Gastroesophageal sphincter (tissue), 3 donors: ENCODE measurements around the gene CNTN5.

Source experiments
- CTCF ChIP-seq, 4 experiments: fragments of 200-600 bp in 2 of 4; fragments of 450-650 bp in 2 of 4; sonication (generic) in 1 of 4; IDR thresholded peaks; one replicate each; pipeline ENCODE4 v1.5.1; 2017 to 2019; ENCODE audit warnings: antibody characterized with exemption in 4 of 4, mild to moderate bottlenecking in 2 of 4, moderate library complexity in 2 of 4
- POLR2A ChIP-seq, 2 donors: fragments of 450-650 bp; IDR thresholded peaks; one replicate each; pipeline ENCODE4 v1.6.1; 2017; ENCODE audit warnings: antibody characterized with exemption in 2 of 2, mild to moderate bottlenecking in 2 of 2, moderate library complexity in 1 of 2
- POLR2AphosphoS5 ChIP-seq: sonication (generic); formaldehyde crosslinking; IDR thresholded peaks from one replicate; pipeline ENCODE4 v1.6.1; 2017; ENCODE audit warnings: antibody characterized with exemption

DNA sequence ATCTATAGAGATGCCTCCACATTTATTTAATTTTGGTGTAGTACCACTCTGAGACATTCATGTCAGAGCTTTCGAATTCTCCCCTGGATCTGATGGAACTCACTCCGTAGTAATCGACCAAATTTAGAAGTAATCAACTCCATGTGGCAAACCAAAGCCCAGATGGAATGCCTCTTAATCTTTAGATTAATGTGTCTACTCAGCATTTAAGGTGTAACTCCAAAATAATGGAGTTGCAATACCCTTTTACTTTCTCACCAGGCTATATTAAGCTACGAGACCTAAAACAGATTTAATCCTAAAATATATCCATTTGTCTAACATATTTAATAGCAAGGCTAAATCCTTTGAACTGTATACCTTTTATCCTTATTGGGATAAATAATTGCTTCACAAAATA, 473.3 kb downstream of the CNTN5 start:
- TF ChIP-seq CTCF (IDR thresholded peaks at IDR 0.05) = no peak
- no peak for TF ChIP-seq POLR2A (IDR thresholded peaks at IDR 0.05)
- TF ChIP-seq POLR2AphosphoS5 = no peak
